Measurements from ENCODE around the gene RBBP8. TPM values are rescaled to one million over a fixed set of nuclear protein-coding genes. Genes with fewer than 3 reads are reported as not detected.

RBBP8 gene
- total RNA-seq, 4 donors from 2014 or later: 14.2 to 33.5 (median 20.9) TPM

DNA sequence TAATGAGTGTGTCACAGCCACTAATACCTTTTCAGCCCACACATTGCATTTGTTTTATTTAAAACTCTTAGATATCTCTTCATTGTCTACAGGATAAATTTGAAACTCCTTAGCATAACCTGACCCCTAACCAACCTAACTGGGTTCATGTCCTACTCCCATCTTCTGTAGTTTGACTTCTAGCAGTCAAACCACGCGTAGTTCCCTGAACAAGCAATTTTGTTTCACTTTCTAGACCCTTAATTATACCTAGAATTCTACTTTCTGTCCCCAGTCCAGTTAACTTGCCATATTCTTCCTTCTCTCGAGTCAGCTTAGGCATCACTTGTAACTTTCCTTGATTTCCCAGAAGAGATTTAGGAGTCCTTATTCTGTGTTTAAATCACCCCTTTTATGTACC is 55.1 kb downstream of the RBBP8 start:
- Histone ChIP-seq H3K27ac (no peak overlapping the region), H3K9me3 (no peaks in the 10 kb centered on the region), H3K36me3 (peaks cover 0 to 52% of the 10 kb centered on the region in 2 donors), H3K27me3 (no peaks in the 10 kb centered on the region), H3K4me1 (no peaks in the 10 kb centered on the region), H3K4me3 (no peak overlapping the region)
- no peak for ATAC-seq
- 80 to 91% methylated on average over 3 of the region's 3 CpGs for WGBS, 2 donors (ENCODE audit: low coverage in 1 of 2)
- TF ChIP-seq POLR2A (IDR thresholded peaks at IDR 0.05) (no peak), EP300 (IDR thresholded peaks at IDR 0.05) (no peak), POLR2AphosphoS5 (IDR thresholded peaks at IDR 0.05) (no peak), CTCF (IDR thresholded peaks at IDR 0.05) (no peak)

- 63 to 86% methylated on average over 3 of the region's 3 CpGs for WGBS, 2 donors (ENCODE audit: low coverage in 1 of 2)
- TF ChIP-seq POLR2AphosphoS5 (IDR thresholded peaks at IDR 0.05) (no peak), EP300 (IDR thresholded peaks at IDR 0.05) (no peak), POLR2A (IDR thresholded peaks at IDR 0.05) (no peak)
These were observed 65.2 kb downstream of the RBBP8 start for GRCh38 chr18:22998344-22998743.

DNA sequence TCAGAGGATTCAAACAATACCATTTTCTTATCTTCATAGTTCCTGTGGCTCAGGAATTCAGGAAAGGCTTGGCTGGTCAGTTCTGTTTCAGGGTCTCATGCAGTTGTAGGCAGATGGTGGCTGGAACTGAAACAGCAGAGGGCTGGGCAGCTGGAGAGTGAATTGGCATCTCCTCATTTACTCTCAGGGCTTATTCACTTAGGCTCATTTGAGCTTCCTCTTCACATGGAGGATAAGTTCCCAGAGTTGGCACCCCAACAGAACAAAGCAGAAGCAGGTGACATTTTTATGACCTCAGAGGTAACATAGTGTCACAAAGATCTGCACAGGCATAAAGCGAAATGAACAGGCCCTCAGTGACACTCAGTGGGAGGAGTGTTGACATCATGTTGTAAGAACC is 66.1 kb downstream of the RBBP8 start:
- H3K27ac ChIP-seq: no peak overlapping the region
- no peak for ATAC-seq
- peaks cover 0 to 27% of the 10 kb centered on the region in 2 donors for H3K36me3 ChIP-seq
- H3K4me1 ChIP-seq: no peaks in the 10 kb centered on the region
- 100% methylated on average over 1 of the region's 1 CpG for WGBS, 2 donors (ENCODE audit: low coverage in 1 of 2)
- TF ChIP-seq EP300 (IDR thresholded peaks at IDR 0.05) (no peak), POLR2AphosphoS5 (IDR thresholded peaks at IDR 0.05) (no peak), POLR2A (IDR thresholded peaks at IDR 0.05) (no peak), CTCF (IDR thresholded peaks at IDR 0.05) (no peak)
- H3K4me3 ChIP-seq: no peak overlapping the region
- no peaks in the 10 kb centered on the region for H3K27me3 ChIP-seq
- H3K9me3 ChIP-seq: no peaks in the 10 kb centered on the region

More at GRCh38 chr18:22998344-22998743, 65.2 kb downstream of the RBBP8 start:
- H3K27ac ChIP-seq: no peak overlapping the region
- no peaks in the 10 kb centered on the region for H3K4me1 ChIP-seq
- H3K4me3 ChIP-seq: no peak overlapping the region
- H3K36me3 ChIP-seq: peaks cover 0 to 30% of the 10 kb centered on the region in 2 donors
- H3K9me3 ChIP-seq: no peaks in the 10 kb centered on the region
- ATAC-seq: no peak
- H3K27me3 ChIP-seq: no peaks in the 10 kb centered on the region

DNA sequence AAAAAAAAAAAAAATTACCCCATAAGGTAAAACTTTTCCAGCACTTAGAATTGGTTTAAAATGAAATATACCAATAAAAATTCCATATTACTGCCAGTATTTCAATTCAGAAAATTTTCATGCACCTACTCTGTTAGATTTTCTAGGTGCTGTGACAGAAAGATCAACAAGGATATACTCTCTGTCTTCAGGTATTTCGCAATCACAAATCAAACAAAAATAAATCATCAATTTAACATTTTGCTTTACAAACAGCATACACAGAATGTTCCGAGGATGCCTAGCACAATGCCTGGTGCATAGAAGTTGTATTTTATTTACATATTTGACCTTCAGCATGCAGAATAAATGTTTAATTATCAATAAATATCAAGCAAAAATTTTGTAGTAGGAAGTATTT is 66.5 kb downstream of the RBBP8 start:
- WGBS, 2 donors (ENCODE audit: low coverage in 1 of 2): 100% methylated on average over 2 of the region's 2 CpGs
- TF ChIP-seq CTCF (IDR thresholded peaks at IDR 0.05) (no peak), POLR2AphosphoS5 (IDR thresholded peaks at IDR 0.05) (no peak), POLR2A (IDR thresholded peaks at IDR 0.05) (no peak)
- ATAC-seq: no peak

DNA sequence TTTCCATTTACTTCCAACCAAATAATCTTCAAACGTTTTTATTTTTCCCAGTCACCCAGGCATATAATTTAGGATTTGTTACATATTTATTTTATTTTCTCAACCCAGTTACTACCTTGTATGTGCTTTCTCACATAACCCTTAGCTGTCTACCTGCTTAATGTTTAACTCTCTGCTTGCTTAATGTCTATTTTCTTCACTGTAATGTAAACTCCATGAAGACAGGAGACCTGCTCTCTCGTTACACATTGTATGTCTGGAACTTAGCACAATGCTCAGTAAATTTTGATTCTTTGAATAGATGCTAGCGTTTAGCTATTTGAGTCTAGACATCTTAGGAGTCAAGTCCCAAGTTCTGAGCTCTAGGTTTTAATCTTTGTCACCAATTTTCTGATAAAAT is 70.2 kb downstream of the RBBP8 start:
- no peak overlapping the region for H3K4me3 ChIP-seq
- 89 to 100% methylated on average over 2 to 3 of the region's 3 CpGs for WGBS, 2 donors (ENCODE audit: low coverage in 1 of 2)
- no peaks in the 10 kb centered on the region for H3K27me3 ChIP-seq
- H3K9me3 ChIP-seq: no peaks in the 10 kb centered on the region
- peaks cover 0 to 27% of the 10 kb centered on the region in 2 donors for H3K36me3 ChIP-seq
- TF ChIP-seq POLR2AphosphoS5 (IDR thresholded peaks at IDR 0.05): no peak
- no peak for TF ChIP-seq POLR2A (IDR thresholded peaks at IDR 0.05)
- TF ChIP-seq EP300 (IDR thresholded peaks at IDR 0.05): no peak
- TF ChIP-seq CTCF (IDR thresholded peaks at IDR 0.05): no peak
- H3K4me1 ChIP-seq: no peaks in the 10 kb centered on the region
- ATAC-seq: no peak
- no peak overlapping the region for H3K27ac ChIP-seq

More for the DNA sequence above, 66.5 kb downstream of the RBBP8 start:
- Histone ChIP-seq H3K36me3 (peaks cover 0 to 27% of the 10 kb centered on the region in 2 donors), H3K9me3 (no peaks in the 10 kb centered on the region), H3K4me3 (no peak overlapping the region), H3K27ac (no peak overlapping the region), H3K27me3 (no peaks in the 10 kb centered on the region), H3K4me1 (no peaks in the 10 kb centered on the region)

All from gastroesophageal sphincter (tissue), 4 donors.